Large intestine (tissue), 12 donors: ENCODE data around the gene CDKN1C. TPM values are rescaled to one million over a fixed set of nuclear protein-coding genes. Genes with fewer than 3 reads are reported as not detected.

Experiments used
- DNase-seq, 2 donors: peaks; one replicate each; pipeline versions ENCODE4 v3.0.0 to v3.0.0-alpha.2; 2013
- H3K27ac ChIP-seq: one replicate; pipeline ENCODE4 v1.5.1; 2013; ENCODE audit warnings: low read length
- H3K27me3 ChIP-seq: 2 replicates; pipeline ENCODE4 v1.6.1; 2013; ENCODE audit warnings: low read length; ENCODE audit not compliant: control insufficient read depth, insufficient read depth
- H3K36me3 ChIP-seq: 2 replicates; pipeline ENCODE4 v1.6.1; 2013; ENCODE audit warnings: low read length; ENCODE audit not compliant: control insufficient read depth, insufficient read depth
- H3K4me1 ChIP-seq: one replicate; pipeline ENCODE4 v1.6.1; 2013; ENCODE audit warnings: low read length; ENCODE audit not compliant: control insufficient read depth, insufficient read depth
- H3K4me3 ChIP-seq: one replicate; pipeline ENCODE4 v1.5.1; 2013; ENCODE audit warnings: low read length
- H3K9me3 ChIP-seq: one replicate; pipeline ENCODE4 v1.6.1; 2013; ENCODE audit warnings: mild to moderate bottlenecking, low read depth, low read length, moderate library complexity; ENCODE audit not compliant: control insufficient read depth
- WGBS: methylation state at CpG from one replicate; pipeline ENCODE4 v1.1.5; 2013; ENCODE audit warnings: low lambda C conversion rate; ENCODE audit not compliant: insufficient coverage; 5-methylcytosine and 5-hydroxymethylcytosine counted together
- long read RNA-seq, 11 donors: transcript quantifications; one replicate each; lab custom pipeline, GENCODE V29; 2026
- polyA plus RNA-seq: library from polyadenylated mRNA; unstranded; fragments of 120-200 nt; gene quantifications from one replicate; pipeline ENCODE4 v1.2.1, GENCODE V29; 2013

Gene CDKN1C
- polyA plus RNA-seq = 197 TPM
- long read RNA-seq, donor 1, transcript CDKN1C-204 (4 exons, 1,771 nt) = major isoform, 66 of 253 reads
- long read RNA-seq, donor 1, transcript CDKN1C-201 (4 exons, 1,193 nt) = minor isoform, 6 of 253 reads
- long read RNA-seq, donor 1, transcript CDKN1C-203 (3 exons, 1,930 nt) = minor isoform, 31 of 253 reads
- long read RNA-seq, donor 1, transcript CDKN1C-205 (2 exons, 944 nt) = minor isoform, 5 of 253 reads
- long read RNA-seq, donor 1, partial matches to known transcripts = 135 of 253 reads
- long read RNA-seq, donor 1, other reads (novel, unspliced or antisense) = 8 of 253 reads
- long read RNA-seq, donor 2, transcript CDKN1C-201 (4 exons, 1,193 nt) = minor isoform, 5 of 199 reads
- long read RNA-seq, donor 2, transcript CDKN1C-205 (2 exons, 944 nt) = minor isoform, 24 of 199 reads
- long read RNA-seq, donor 2, transcript CDKN1C-203 (3 exons, 1,930 nt) = minor isoform, 48 of 199 reads
- long read RNA-seq, donor 2, transcript CDKN1C-204 (4 exons, 1,771 nt) = major isoform, 101 of 199 reads
- long read RNA-seq, donor 2, partial matches to known transcripts = 8 of 199 reads
- long read RNA-seq, donor 2, other reads (novel, unspliced or antisense) = 9 of 199 reads
- long read RNA-seq, donor 3 = 0 reads
- long read RNA-seq, donor 4, transcript CDKN1C-204 (4 exons, 1,771 nt) = major isoform, 16 of 29 reads
- long read RNA-seq, donor 4, transcript CDKN1C-205 (2 exons, 944 nt) = minor isoform, 5 of 29 reads
- long read RNA-seq, donor 4, transcript CDKN1C-203 (3 exons, 1,930 nt) = minor isoform, 7 of 29 reads
- long read RNA-seq, donor 4, partial matches to known transcripts = 0 of 29 reads
- long read RNA-seq, donor 4, other reads (novel, unspliced or antisense) = 0 of 29 reads
- long read RNA-seq, donor 5, transcript CDKN1C-204 (4 exons, 1,771 nt) = major isoform, 25 of 38 reads
- long read RNA-seq, donor 5, transcript CDKN1C-203 (3 exons, 1,930 nt) = minor isoform, 7 of 38 reads
- long read RNA-seq, donor 5, partial matches to known transcripts = 0 of 38 reads
- long read RNA-seq, donor 5, other reads (novel, unspliced or antisense) = 0 of 38 reads
- long read RNA-seq, donor 6, transcript CDKN1C-203 (3 exons, 1,930 nt) = minor isoform, 67 of 529 reads
- long read RNA-seq, donor 6, transcript CDKN1C-204 (4 exons, 1,771 nt) = major isoform, 138 of 529 reads
- long read RNA-seq, donor 6, transcript CDKN1C-201 (4 exons, 1,193 nt) = minor isoform, 13 of 529 reads
- long read RNA-seq, donor 6, transcript CDKN1C-205 (2 exons, 944 nt) = minor isoform, 23 of 529 reads
- long read RNA-seq, donor 6, partial matches to known transcripts = 267 of 529 reads
- long read RNA-seq, donor 6, other reads (novel, unspliced or antisense) = 12 of 529 reads
- long read RNA-seq, donor 7, transcript CDKN1C-204 (4 exons, 1,771 nt) = major isoform, 9 of 16 reads
- long read RNA-seq, donor 7, transcript CDKN1C-203 (3 exons, 1,930 nt) = minor isoform, 5 of 16 reads
- long read RNA-seq, donor 7, partial matches to known transcripts = 0 of 16 reads
- long read RNA-seq, donor 7, other reads (novel, unspliced or antisense) = 0 of 16 reads
- long read RNA-seq, donor 8, transcript CDKN1C-201 (4 exons, 1,193 nt) = minor isoform, 10 of 548 reads
- long read RNA-seq, donor 8, transcript CDKN1C-203 (3 exons, 1,930 nt) = minor isoform, 48 of 548 reads
- long read RNA-seq, donor 8, transcript CDKN1C-205 (2 exons, 944 nt) = minor isoform, 22 of 548 reads
- long read RNA-seq, donor 8, transcript CDKN1C-204 (4 exons, 1,771 nt) = major isoform, 138 of 548 reads
- long read RNA-seq, donor 8, partial matches to known transcripts = 296 of 548 reads
- long read RNA-seq, donor 8, other reads (novel, unspliced or antisense) = 22 of 548 reads
- long read RNA-seq, donor 9, transcript CDKN1C-205 (2 exons, 944 nt) = minor isoform, 21 of 228 reads
- long read RNA-seq, donor 9, transcript CDKN1C-201 (4 exons, 1,193 nt) = minor isoform, 10 of 228 reads
- long read RNA-seq, donor 9, transcript CDKN1C-204 (4 exons, 1,771 nt) = major isoform, 141 of 228 reads
- long read RNA-seq, donor 9, transcript CDKN1C-203 (3 exons, 1,930 nt) = minor isoform, 35 of 228 reads
- long read RNA-seq, donor 9, partial matches to known transcripts = 5 of 228 reads
- long read RNA-seq, donor 9, other reads (novel, unspliced or antisense) = 11 of 228 reads
- long read RNA-seq, donor 10, transcript CDKN1C-203 (3 exons, 1,930 nt) = minor isoform, 43 of 390 reads
- long read RNA-seq, donor 10, transcript CDKN1C-201 (4 exons, 1,193 nt) = minor isoform, 15 of 390 reads
- long read RNA-seq, donor 10, transcript CDKN1C-205 (2 exons, 944 nt) = minor isoform, 19 of 390 reads
- long read RNA-seq, donor 10, transcript CDKN1C-204 (4 exons, 1,771 nt) = major isoform, 102 of 390 reads
- long read RNA-seq, donor 10, partial matches to known transcripts = 203 of 390 reads
- long read RNA-seq, donor 10, other reads (novel, unspliced or antisense) = 0 of 390 reads
- long read RNA-seq, donor 11, transcript CDKN1C-205 (2 exons, 944 nt) = minor isoform, 12 of 158 reads
- long read RNA-seq, donor 11, transcript CDKN1C-203 (3 exons, 1,930 nt) = minor isoform, 25 of 158 reads
- long read RNA-seq, donor 11, transcript CDKN1C-201 (4 exons, 1,193 nt) = minor isoform, 5 of 158 reads
- long read RNA-seq, donor 11, transcript CDKN1C-204 (4 exons, 1,771 nt) = major isoform, 95 of 158 reads
- long read RNA-seq, donor 11, partial matches to known transcripts = 19 of 158 reads
- long read RNA-seq, donor 11, other reads (novel, unspliced or antisense) = 0 of 158 reads

GRCh38 chr11:2885678-2886081 is at the start of gene CDKN1C:
CDKN1C (minus strand) TSS chr11:2885775; CDS start chr11:2885456, 319 bp downstream.
- Histone ChIP-seq H3K4me3 (peak within 1 kb of the TSS; percentile 91), H3K9me3 (peaks cover 23% of the 10 kb centered on the region), H3K4me1 (peaks cover 36% of the 10 kb centered on the region), H3K27me3 (no peaks in the 10 kb centered on the region), H3K27ac (peak within 1 kb of the TSS; percentile 89), H3K36me3 (peaks cover 11% of the 10 kb centered on the region)
- DNase-seq = peak; percentile 88 to 96
- WGBS = no CpG with 5 or more reads among the region's 61 CpGs

- H3K27me3 ChIP-seq = peaks cover 20% of the 10 kb centered on the region
- no CpG with 5 or more reads among the region's 14 CpGs for WGBS
- DNase-seq = no peak
- H3K9me3 ChIP-seq = peaks cover 22% of the 10 kb centered on the region
- no peaks in the 10 kb centered on the region for H3K36me3 ChIP-seq
- no peak overlapping the region for H3K27ac ChIP-seq
- no peak overlapping the region for H3K4me3 ChIP-seq
- H3K4me1 ChIP-seq = peaks cover 10% of the 10 kb centered on the region
Observed at GRCh38 chr11:2934611-2935239, 49.1 kb upstream of the CDKN1C start.

- Histone ChIP-seq H3K9me3 (peaks cover 24% of the 10 kb centered on the region), H3K4me1 (peaks cover 12% of the 10 kb centered on the region), H3K27ac (no peak overlapping the region), H3K4me3 (no peak overlapping the region), H3K27me3 (peaks cover 23% of the 10 kb centered on the region), H3K36me3 (no peaks in the 10 kb centered on the region)
- no CpG with 5 or more reads among the region's 7 CpGs for WGBS
- DNase-seq = no peak
Observed at GRCh38 chr11:2934021-2934550, 48.5 kb upstream of the CDKN1C start.

- Histone ChIP-seq H3K27me3 (peaks cover 29% of the 10 kb centered on the region), H3K4me1 (peaks cover 15% of the 10 kb centered on the region), H3K4me3 (no peak overlapping the region), H3K9me3 (peaks cover 27% of the 10 kb centered on the region), H3K27ac (no peak overlapping the region), H3K36me3 (no peaks in the 10 kb centered on the region)
- no peak for DNase-seq
- no CpG with 5 or more reads among the region's 12 CpGs for WGBS
Observed at GRCh38 chr11:2933375-2934020, 47.9 kb upstream of the CDKN1C start.

- no peak for DNase-seq
- peaks cover 22% of the 10 kb centered on the region for H3K4me1 ChIP-seq
- H3K27ac ChIP-seq = no peak overlapping the region
- H3K36me3 ChIP-seq = no peaks in the 10 kb centered on the region
- WGBS = no CpG with 5 or more reads among the region's 15 CpGs
- H3K9me3 ChIP-seq = peaks cover 28% of the 10 kb centered on the region
- peaks cover 35% of the 10 kb centered on the region for H3K27me3 ChIP-seq
- H3K4me3 ChIP-seq = no peak overlapping the region
Observed at GRCh38 chr11:2932850-2933251, 47.3 kb upstream of the CDKN1C start.

- Histone ChIP-seq H3K9me3 (peaks cover 22% of the 10 kb centered on the region), H3K36me3 (no peaks in the 10 kb centered on the region), H3K27me3 (peaks cover 43% of the 10 kb centered on the region), H3K4me1 (peaks cover 27% of the 10 kb centered on the region), H3K4me3 (no peak overlapping the region), H3K27ac (no peak overlapping the region)
- DNase-seq = no peak
- WGBS = no CpG with 5 or more reads among the region's 13 CpGs
Observed at GRCh38 chr11:2931771-2932738, 46.5 kb upstream of the CDKN1C start.

- no peak overlapping the region for H3K27ac ChIP-seq
- H3K4me3 ChIP-seq = no peak overlapping the region
- peaks cover 27% of the 10 kb centered on the region for H3K4me1 ChIP-seq
- no peak for DNase-seq
- no CpG with 5 or more reads among the region's 4 CpGs for WGBS
- H3K27me3 ChIP-seq = peaks cover 50% of the 10 kb centered on the region
- H3K36me3 ChIP-seq = no peaks in the 10 kb centered on the region
- peaks cover 20% of the 10 kb centered on the region for H3K9me3 ChIP-seq
Observed at GRCh38 chr11:2931420-2931746, 45.8 kb upstream of the CDKN1C start.
